CD4-positive, alpha-beta T cell treated with Interleukin-17A for 1 hour (primary cell): ENCODE data around the gene GPRIN1.
A peak's percentile ranks its signal among the peaks of the same experiment; 100 is the strongest.
"Not testable (repeated sequence)": the region's sequence is repeated elsewhere in the genome, so short reads cannot be mapped to it uniquely, and the experiment has no call there.

Experiments
- DNase-seq: peaks from one replicate; pipeline ENCODE4 v3.0.0-alpha.2; 2020

Gene GPRIN1

DNA sequence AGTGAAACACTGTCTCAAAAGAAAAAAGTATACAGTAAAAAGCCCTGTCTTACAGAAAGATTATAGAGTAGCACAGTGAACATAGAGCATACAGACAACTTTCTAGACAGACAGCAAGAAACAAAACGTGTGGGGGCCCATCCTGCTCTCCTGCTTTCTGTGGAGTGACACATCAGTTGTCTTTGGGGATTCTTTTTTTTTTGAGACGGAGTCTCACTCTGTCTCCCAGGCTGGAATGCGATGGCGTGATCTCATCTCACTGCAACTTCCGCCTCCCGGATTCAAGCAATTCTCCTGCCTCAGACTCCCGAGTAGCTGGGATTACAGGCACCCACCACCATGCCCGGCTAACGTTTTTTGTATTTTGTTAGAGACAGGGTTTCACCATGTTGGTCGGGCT is 46.0 kb downstream of the GPRIN1 start:
- DNase-seq = no peak

DNA sequence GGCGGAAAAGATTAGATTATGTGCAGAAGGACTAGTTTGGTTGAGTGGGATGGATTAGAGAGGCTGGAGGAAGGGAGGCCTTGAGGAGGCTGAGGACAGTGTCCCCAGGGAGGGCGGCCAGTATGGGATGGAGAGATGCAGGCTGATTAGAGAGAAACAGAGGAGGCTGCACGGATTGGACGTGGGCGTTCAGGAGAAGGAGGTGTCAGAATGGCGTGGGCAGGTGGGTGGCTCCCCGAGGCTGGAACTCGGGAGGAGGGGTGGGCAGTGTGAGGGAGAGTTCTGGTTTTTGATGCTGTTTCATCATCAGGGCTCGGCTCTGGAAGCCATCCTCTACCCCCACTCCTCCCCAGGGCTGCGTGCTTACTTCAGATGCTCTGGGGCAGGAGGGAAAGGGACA is 47.8 kb downstream of the GPRIN1 start:
- DNase-seq = no peak

DNA sequence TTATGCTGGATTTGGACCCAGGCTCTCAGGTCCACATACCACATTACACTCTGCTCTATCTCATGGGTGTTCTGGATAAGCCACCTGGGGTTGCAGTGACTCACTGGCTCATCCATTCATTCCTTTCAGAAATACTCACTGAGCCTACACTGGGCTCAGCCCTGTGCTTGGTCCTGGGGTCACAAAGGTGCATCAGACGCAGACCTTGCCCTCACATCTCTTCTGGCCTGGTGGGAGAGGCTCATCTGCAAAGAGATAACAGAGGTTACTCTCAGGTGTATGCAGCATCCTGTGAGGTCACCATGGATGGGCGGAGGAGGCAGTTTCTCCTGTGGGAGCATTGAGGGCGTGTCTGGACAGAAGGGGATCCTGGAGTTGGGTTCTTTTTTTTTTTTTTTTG is 48.7 kb downstream of the GPRIN1 start:
- DNase-seq = no peak

DNA sequence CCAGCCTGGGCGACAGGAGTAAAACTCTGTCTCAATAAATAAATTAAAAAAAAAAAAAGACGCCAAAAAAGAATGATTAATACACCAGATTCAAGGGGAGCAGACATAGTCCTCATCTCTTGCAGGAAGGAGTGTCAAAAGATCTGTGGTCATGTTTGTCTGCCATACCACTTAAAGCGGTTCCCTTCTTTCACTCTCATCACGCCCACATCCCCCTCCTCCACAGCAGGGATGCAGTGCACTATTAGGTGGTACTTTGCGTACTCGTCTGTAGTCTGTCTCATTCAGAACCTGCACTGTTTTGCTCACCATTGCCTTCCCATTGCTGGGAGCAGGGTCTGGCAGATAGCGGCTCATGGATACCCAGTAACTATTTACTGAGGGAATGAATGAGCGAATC is 49.6 kb downstream of the GPRIN1 start:
- DNase-seq = no peak

DNA sequence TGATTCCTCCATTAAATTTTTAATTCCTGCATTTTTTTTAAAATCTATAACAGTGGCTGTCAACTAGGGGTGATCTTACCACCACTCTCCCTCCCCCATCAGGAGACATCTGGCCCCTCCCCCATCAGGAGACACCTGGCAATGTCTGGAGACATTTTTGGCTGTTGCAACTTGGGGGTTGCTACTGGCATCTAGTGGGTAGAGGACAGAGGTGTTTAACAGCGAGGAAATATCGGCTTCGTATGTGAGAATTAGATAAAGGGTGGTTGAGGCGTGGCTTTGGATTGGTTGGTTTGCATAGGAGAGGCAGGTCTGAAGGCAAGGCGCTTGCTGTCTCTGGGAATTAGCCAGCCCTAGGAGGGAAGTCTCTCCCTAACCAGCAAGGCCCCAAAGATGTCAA is 50.3 kb downstream of the GPRIN1 start:
- DNase-seq = peak; percentile 58

DNA sequence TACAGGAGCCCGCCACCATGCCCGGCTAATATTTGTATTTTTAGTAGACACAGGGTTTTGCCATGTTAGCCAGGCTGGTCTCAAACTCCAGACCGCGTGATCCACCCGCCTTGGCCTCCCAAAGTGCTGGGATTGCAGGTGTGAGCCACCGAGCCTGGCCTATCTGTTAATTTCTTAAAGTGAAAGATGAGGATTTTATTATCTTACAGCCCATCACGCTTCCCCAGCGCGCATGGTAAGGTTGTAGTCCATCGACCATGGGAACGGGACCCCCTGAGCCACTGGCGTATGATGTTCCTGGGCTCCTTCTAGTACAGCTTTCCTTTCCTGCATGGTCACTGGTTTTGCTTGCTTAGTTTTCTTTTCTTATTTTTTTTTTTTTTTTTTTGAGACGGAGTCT is 52.1 kb downstream of the GPRIN1 start:
- DNase-seq = no peak

DNA sequence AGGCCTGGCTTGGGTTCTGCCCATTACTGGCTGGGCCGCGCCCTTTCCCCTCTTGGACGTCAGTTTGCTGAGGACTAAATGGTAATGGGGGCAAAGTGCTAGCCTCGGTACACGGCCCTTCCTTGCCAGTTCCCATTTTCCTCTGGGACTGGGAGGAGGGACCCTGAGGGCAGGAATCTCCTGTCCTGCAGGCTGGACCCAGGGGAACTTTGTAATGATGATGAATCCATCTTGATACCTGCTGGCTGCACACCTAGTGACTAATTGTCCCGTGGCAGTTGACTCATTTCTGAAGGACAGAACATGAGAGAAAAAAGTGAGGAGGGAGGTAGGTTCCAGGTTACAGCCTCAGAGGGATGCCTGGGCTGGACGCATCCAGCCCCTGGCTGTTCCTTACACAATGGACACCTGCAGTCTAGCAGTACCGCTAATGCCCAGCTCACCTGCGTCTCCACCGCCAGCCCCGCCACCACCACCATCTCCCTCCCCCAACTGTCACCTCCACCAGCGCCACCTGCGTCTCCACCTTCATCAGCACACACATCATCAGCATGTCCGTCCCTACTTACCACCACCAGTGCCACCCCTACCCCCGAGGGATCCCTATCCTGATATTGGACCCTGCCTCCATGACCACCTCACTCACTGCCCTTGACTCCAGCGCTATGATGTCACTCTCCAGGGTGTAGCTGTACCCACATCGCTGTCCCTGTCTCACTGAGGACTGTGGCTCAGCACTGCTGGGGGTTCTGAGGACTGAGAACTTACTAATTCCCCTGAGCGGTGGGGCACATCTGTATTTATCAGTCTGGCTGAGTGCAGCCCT is 56.5 kb downstream of the GPRIN1 start:
- DNase-seq = no peak

DNA sequence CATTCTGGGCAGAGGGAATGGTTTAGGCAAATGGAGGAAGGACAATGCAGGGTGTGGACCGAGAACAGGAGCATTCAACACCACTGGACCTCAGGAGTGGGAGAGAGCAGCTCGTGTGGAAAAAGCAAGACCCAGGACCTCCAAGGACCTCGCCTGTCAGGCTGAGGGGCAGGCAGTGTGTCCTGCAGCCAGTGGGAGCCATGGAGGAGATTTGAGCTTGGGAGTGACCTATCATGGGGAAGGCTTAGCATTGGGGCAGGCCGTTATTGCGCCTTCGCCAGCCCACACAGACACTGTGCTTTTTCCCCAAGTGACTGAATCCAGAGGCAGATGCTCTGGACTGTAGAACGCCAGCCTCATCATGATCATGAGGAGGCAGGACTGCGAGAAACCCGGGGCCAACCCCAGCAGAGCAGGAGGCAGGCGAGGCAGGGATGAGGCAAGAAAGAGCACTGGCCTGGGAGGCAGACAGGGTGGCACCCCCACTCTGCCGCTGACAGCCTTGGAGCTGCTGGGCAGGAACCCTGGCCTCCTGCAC is 57.6 kb downstream of the GPRIN1 start:
- no peak for DNase-seq

DNA sequence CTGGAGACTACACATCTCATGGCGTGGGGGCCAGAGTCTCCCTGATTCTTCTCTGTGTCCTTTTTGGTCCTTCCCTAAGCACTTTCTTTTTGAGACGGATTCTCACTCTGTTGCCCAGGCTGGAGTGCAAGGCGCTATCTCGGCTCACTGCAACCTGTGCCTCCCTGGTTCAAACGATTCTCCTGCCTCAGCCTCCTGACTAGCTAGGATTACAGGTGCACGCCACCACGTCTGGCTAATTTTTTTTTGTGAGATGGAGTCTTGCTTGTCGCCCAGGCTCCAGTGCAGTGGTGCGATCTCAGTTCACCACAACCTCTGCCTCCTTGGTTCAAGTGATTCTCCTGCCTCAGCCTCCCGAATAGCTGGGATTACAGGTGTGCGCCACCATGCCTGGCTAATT is 59.0 kb downstream of the GPRIN1 start:
- DNase-seq = not testable (repeated sequence)

DNA sequence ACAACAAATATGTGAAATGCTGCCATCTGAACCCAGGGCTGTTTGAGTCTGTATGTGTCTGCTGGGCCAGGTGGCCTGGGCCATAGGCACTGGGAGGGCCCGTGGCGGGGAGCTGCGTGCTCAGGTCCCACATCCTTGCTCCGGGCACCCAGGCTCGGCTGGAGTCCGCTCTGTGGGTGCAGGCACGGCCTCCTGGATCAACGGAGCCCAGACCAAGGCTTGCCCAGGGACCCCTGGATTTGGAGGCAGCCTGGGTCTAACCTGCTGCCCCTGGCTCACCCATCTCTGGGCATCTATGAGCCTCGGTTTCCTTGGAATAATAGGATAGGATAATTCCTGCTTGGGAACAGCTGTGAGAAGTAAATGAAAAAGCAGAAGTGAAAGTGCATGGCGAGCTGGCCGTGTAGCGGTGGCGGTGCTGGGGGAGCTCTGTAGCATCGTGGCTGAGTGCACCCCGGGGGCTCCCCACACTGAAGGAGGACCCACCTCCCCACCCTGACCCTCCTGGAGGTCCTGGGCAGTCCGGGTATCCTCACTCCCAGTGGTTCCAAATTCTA is 59.6 kb downstream of the GPRIN1 start:
- DNase-seq = no peak

DNA sequence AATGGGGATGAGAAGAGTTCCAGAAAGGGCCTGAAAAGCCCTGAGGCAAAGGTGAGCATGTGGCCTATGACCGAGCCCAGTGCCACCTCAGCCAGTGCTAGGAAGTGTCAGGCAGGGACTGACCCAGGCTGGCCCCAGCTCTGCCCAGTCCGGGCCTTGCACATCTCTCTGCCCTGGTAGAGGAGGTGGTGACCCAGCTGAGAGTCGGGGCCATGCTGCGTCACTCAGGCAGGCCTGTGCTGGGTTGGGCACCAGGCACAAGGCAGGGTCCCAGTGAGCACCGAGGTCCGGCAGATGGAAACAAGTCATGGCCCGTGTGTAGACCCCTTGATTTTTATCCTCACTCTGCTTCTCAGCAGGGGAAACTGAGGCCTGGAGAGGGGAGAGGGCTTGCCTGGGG is 60.1 kb downstream of the GPRIN1 start:
- no peak for DNase-seq

DNA sequence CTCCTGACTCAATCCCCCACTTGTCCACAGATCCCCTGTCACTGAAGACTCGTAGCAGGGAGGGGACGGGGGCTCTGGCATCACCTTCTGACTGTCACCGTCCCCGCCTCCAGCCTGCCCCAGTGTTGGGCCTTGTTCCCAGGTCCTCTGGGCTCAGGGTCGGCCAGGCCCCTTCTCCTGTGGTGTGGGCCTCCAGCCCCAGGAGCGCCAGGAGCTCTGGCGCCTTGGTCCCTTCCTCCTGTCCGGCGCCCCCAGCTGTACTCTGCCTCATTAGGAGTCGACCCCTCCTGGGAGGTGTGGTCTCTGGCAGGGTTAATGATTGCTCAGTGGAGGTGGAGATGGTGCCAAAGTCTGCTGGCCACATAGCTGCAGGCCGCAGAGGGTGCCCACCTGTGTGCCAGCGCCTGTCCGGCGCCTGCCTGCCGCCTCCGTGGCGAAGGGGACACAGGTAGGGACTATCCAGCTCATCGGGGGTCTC is 61.0 kb downstream of the GPRIN1 start, which contains the start of gene CDHR2:
TSS of gene CDHR2 (plus strand) at position 376 of the 478 bp plus-strand sequence. CDS start 16,011 bp downstream, outside the sequence.
- DNase-seq = no peak

DNA sequence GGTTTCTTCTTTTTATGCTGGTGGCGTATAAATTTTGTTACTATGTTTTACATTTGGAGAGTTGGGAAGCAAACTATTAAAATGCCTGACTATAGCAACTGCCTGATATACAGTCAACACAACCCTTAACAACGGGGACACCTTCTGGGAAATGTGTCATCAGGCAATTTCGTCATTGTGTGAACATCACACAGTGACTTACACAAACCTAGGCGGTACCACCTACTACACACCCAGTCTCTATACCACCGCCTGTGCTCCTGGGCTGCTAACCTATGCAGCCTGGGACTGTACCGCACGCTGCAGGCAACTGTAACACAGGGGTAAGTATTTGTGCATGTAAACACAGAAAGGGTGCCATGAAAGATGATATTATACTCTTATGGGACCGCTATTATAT is 62.2 kb downstream of the GPRIN1 start:
- DNase-seq = peak; percentile 51
